HEK293 (cell line): ENCODE measurements around the gene RAB6A.

Experiments
- KLF10 ChIP-seq: fragments of 450-650 bp; IDR thresholded peaks from 2 replicates; pipeline ENCODE4 v1.5.1; 2018; ENCODE audit warnings: missing biosample characterization, mild to moderate bottlenecking, missing genetic modification characterization
- KLF16 ChIP-seq: fragments of 450-650 bp; formaldehyde crosslinking; IDR thresholded peaks from 2 replicates; pipeline ENCODE4 v1.5.1; 2017; ENCODE audit warnings: missing biosample characterization, missing genetic modification characterization
- SCRT2 ChIP-seq: fragments of 450-650 bp; formaldehyde crosslinking; IDR thresholded peaks from 2 replicates; pipeline ENCODE4 v1.5.1; 2016; ENCODE audit warnings: missing biosample characterization, missing genetic modification characterization
- SETDB1 ChIP-seq: IDR thresholded peaks from one replicate; pipeline ENCODE4 v1.6.1; 2017; ENCODE audit warnings: mild to moderate bottlenecking, low read length, moderate library complexity, mixed read lengths; ENCODE audit not compliant: insufficient read length
- WT1 ChIP-seq: fragments of 450-650 bp; formaldehyde crosslinking; IDR thresholded peaks from 2 replicates; pipeline ENCODE4 v1.5.1; 2016; ENCODE audit warnings: missing biosample characterization, missing genetic modification characterization
- ZBTB7A ChIP-seq: fragments of 450-650 bp; formaldehyde crosslinking; IDR thresholded peaks from 2 replicates; pipeline ENCODE4 v1.5.1; 2016; ENCODE audit warnings: low read depth, missing biosample characterization, missing genetic modification characterization
- ZBTB8A ChIP-seq: fragments of 450-650 bp; formaldehyde crosslinking; IDR thresholded peaks from 2 replicates; pipeline ENCODE4 v1.5.1; 2016; ENCODE audit warnings: missing biosample characterization, missing genetic modification characterization
- ZFP3 ChIP-seq: fragments of 450-650 bp; formaldehyde crosslinking; IDR thresholded peaks from 2 replicates; pipeline ENCODE4 v1.5.1; 2016; ENCODE audit warnings: low read depth, missing biosample characterization, missing genetic modification characterization
- ZFP37 ChIP-seq: fragments of 450-650 bp; formaldehyde crosslinking; IDR thresholded peaks from 2 replicates; pipeline ENCODE4 v1.5.1; 2016; ENCODE audit warnings: missing biosample characterization, missing genetic modification characterization
- ZFP69B ChIP-seq: fragments of 450-650 bp; formaldehyde crosslinking; IDR thresholded peaks from 2 replicates; pipeline ENCODE4 v1.5.1; 2016; ENCODE audit warnings: missing biosample characterization, missing genetic modification characterization
- ZNF138 ChIP-seq: fragments of 450-650 bp; formaldehyde crosslinking; IDR thresholded peaks from 2 replicates; pipeline ENCODE4 v1.5.1; 2016; ENCODE audit warnings: missing biosample characterization, missing genetic modification characterization, borderline replicate concordance
- ZNF184 ChIP-seq: fragments of 450-650 bp; IDR thresholded peaks from 2 replicates; pipeline ENCODE4 v1.5.1; 2018; ENCODE audit warnings: missing biosample characterization, mild to moderate bottlenecking, missing genetic modification characterization
- ZNF202 ChIP-seq: fragments of 450-650 bp; formaldehyde crosslinking; IDR thresholded peaks from 2 replicates; pipeline ENCODE4 v1.5.1; 2016; ENCODE audit warnings: missing biosample characterization, missing genetic modification characterization, borderline replicate concordance
- ZNF223 ChIP-seq: fragments of 450-650 bp; formaldehyde crosslinking; IDR thresholded peaks from 2 replicates; pipeline ENCODE4 v1.5.1; 2016; ENCODE audit warnings: missing biosample characterization, missing genetic modification characterization
- ZNF239 ChIP-seq: fragments of 450-650 bp; formaldehyde crosslinking; IDR thresholded peaks from 2 replicates; pipeline ENCODE4 v1.5.1; 2016; ENCODE audit warnings: missing biosample characterization, missing genetic modification characterization
- ZNF311 ChIP-seq: fragments of 450-650 bp; formaldehyde crosslinking; IDR thresholded peaks from 2 replicates; pipeline ENCODE4 v1.5.1; 2017; ENCODE audit warnings: missing biosample characterization, missing genetic modification characterization, borderline replicate concordance
- ZNF350 ChIP-seq: fragments of 450-650 bp; formaldehyde crosslinking; IDR thresholded peaks from 2 replicates; pipeline ENCODE4 v1.5.0; 2017; ENCODE audit warnings: missing biosample characterization, mild to moderate bottlenecking, missing genetic modification characterization
- ZNF354C ChIP-seq: fragments of 450-650 bp; formaldehyde crosslinking; IDR thresholded peaks from 2 replicates; pipeline ENCODE4 v1.5.1; 2016; ENCODE audit warnings: missing biosample characterization, missing genetic modification characterization, low read depth, borderline replicate concordance
- ZNF404 ChIP-seq: fragments of 450-650 bp; formaldehyde crosslinking; IDR thresholded peaks from 2 replicates; pipeline ENCODE4 v1.5.1; 2017; ENCODE audit warnings: missing biosample characterization, missing genetic modification characterization
- ZNF423 ChIP-seq: fragments of 450-650 bp; formaldehyde crosslinking; IDR thresholded peaks from 2 replicates; pipeline ENCODE4 v1.5.1; 2016; ENCODE audit warnings: missing biosample characterization, missing genetic modification characterization
- ZNF530 ChIP-seq: fragments of 450-650 bp; formaldehyde crosslinking; IDR thresholded peaks from 2 replicates; pipeline ENCODE4 v1.5.1; 2016; ENCODE audit warnings: low read depth, missing biosample characterization, missing genetic modification characterization
- ZNF561 ChIP-seq: fragments of 450-650 bp; IDR thresholded peaks from 2 replicates; pipeline ENCODE4 v1.5.1; 2018; ENCODE audit warnings: missing biosample characterization, missing genetic modification characterization, borderline replicate concordance
- ZNF585B ChIP-seq: fragments of 450-650 bp; formaldehyde crosslinking; IDR thresholded peaks from 2 replicates; pipeline ENCODE4 v1.5.1; 2016; ENCODE audit warnings: missing biosample characterization, missing genetic modification characterization
- ZNF626 ChIP-seq: fragments of 450-650 bp; sonication (Bioruptor Pico); formaldehyde crosslinking; IDR thresholded peaks from 2 replicates; pipeline ENCODE4 v1.5.1; 2018; ENCODE audit warnings: missing biosample characterization, missing genetic modification characterization, inconsistent platforms
- ZNF629 ChIP-seq: fragments of 450-650 bp; formaldehyde crosslinking; IDR thresholded peaks from 2 replicates; pipeline ENCODE4 v1.5.1; 2017; ENCODE audit warnings: missing biosample characterization, missing genetic modification characterization
- ZNF670 ChIP-seq: fragments of 450-650 bp; formaldehyde crosslinking; IDR thresholded peaks from 2 replicates; pipeline ENCODE4 v1.5.1; 2016; ENCODE audit warnings: missing biosample characterization, missing genetic modification characterization, low read depth
- ZNF785 ChIP-seq: fragments of 450-650 bp; formaldehyde crosslinking; IDR thresholded peaks from 2 replicates; pipeline ENCODE4 v1.5.1; 2016; ENCODE audit warnings: missing biosample characterization, missing genetic modification characterization
- ZSCAN16 ChIP-seq: fragments of 450-650 bp; formaldehyde crosslinking; IDR thresholded peaks from 2 replicates; pipeline ENCODE4 v1.5.1; 2016; ENCODE audit warnings: missing biosample characterization, missing genetic modification characterization
- ZXDB ChIP-seq: fragments of 450-650 bp; formaldehyde crosslinking; IDR thresholded peaks from 2 replicates; pipeline ENCODE4 v1.5.1; 2016; ENCODE audit warnings: missing biosample characterization, missing genetic modification characterization
- TF ChIP-seq, protein P1 (sequence below): fragments of 450-650 bp; formaldehyde crosslinking; IDR thresholded peaks from 2 replicates; pipeline ENCODE4 v1.5.1; 2017; ENCODE audit warnings: missing biosample characterization, mild to moderate bottlenecking, missing genetic modification characterization, moderate library complexity
- TF ChIP-seq, protein P2 (sequence below): fragments of 450-650 bp; formaldehyde crosslinking; IDR thresholded peaks from 2 replicates; pipeline ENCODE4 v1.5.1; 2016; ENCODE audit warnings: missing biosample characterization, missing genetic modification characterization
- TF ChIP-seq, protein P3 (sequence below): fragments of 450-650 bp; formaldehyde crosslinking; IDR thresholded peaks from 2 replicates; pipeline ENCODE4 v1.5.1; 2016; ENCODE audit warnings: missing biosample characterization, missing genetic modification characterization
- TF ChIP-seq, protein P4 (sequence below): fragments of 450-650 bp; formaldehyde crosslinking; IDR thresholded peaks from 2 replicates; pipeline ENCODE4 v1.5.1; 2016; ENCODE audit warnings: missing biosample characterization, missing genetic modification characterization

RAB6A gene

DNA sequence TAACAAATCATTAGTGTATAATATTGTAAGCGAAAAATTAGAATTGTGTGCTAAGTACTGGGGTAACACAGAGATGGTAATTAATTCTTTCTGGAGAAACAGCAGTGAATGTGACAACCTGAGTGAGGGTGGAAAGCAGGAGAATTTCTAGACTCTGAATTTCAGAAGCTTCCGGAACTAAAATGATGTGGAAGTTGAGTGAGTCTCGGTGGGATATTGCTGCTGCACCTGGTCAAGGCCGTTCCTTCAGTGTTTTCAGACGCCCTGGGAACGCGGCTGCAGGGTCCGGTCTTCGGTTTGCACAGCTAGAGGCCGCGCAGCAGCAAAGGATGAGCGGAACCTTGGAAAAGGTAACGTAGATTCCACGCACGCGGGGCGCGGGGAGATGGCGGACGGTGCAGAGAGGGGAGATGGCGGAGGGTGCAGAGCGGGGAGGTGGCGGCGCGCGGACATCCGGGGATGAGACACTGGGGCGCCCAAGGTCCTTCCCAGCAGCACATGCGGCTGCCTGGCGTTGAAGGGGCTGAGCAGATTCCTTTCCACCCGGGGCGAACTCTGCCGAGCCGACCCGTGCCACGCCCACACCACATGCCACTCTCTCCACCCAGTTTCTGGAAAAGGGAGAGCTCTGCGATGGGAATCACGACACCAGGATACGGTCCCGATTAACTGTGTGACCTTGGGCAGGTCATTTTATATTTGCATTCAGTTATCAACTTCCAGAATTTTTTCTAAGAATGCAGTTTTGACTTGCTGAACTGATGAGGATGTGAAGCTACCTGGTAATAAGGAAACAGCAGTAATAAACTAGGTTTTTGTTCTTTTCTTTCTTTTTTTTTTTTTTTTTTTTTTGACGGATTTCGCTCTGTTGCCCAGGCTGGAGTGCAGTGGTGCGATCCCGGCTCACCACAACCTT, 27.0 kb upstream of the RAB6A start, which contains the start of gene MRPL48 (continued):
- TF ChIP-seq, protein P1, sequence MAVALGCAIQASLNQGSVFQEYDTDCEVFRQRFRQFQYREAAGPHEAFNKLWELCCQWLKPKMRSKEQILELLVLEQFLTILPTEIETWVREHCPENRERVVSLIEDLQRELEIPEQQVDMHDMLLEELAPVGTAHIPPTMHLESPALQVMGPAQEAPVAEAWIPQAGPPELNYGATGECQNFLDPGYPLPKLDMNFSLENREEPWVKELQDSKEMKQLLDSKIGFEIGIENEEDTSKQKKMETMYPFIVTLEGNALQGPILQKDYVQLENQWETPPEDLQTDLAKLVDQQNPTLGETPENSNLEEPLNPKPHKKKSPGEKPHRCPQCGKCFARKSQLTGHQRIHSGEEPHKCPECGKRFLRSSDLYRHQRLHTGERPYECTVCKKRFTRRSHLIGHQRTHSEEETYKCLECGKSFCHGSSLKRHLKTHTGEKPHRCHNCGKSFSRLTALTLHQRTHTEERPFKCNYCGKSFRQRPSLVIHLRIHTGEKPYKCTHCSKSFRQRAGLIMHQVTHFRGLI, result peak; percentile 53; the same call in 1 of the 2 replicates
- TF ChIP-seq ZNF138 (0 out of 2 replicates have a peak, but pooled peaks have one; percentile 51), ZNF223 (tag by site-specific recombination) (no peak), ZNF184 (tag by site-specific recombination) (no peak), ZNF202 (tag by site-specific recombination) (no peak), ZNF585B (no peak), ZNF629 (tag by site-specific recombination) (peak; percentile 84), SETDB1 (peak; percentile 43), ZNF785 (tag by site-specific recombination) (no peak), ZSCAN16 (no peak), ZNF626 (tag by site-specific recombination) (no peak), ZNF423 (no peak), WT1 (tag by site-specific recombination) (peak; percentile 28; the same call in 1 of the 2 replicates), ZNF561 (tag by site-specific recombination) (peak; percentile 58; the same call in 1 of the 2 replicates), ZNF239 (tag by site-specific recombination) (no peak), ZFP3 (tag by site-specific recombination) (no peak), KLF10 (tag by site-specific recombination) (peak; percentile 75), ZBTB7A (tag by site-specific recombination) (peak; percentile 75; the same call in 1 of the 2 replicates), ZNF670 (tag by site-specific recombination) (no peak), ZNF354C (no peak), SCRT2 (tag by site-specific recombination) (peak; percentile 19; the same call in 1 of the 2 replicates), ZNF404 (tag by site-specific recombination) (no peak), ZNF311 (no peak), ZNF350 (tag by site-specific recombination) (no peak), ZFP37 (tag by site-specific recombination) (peak; percentile 93), KLF16 (tag by site-specific recombination) (peak; percentile 96), ZFP69B (tag by site-specific recombination) (peak; percentile 81), ZXDB (tag by site-specific recombination) (peak; percentile 98), ZNF530 (tag by site-specific recombination) (no peak), ZBTB8A (tag by site-specific recombination) (peak; percentile 52)
- TF ChIP-seq, protein P2, sequence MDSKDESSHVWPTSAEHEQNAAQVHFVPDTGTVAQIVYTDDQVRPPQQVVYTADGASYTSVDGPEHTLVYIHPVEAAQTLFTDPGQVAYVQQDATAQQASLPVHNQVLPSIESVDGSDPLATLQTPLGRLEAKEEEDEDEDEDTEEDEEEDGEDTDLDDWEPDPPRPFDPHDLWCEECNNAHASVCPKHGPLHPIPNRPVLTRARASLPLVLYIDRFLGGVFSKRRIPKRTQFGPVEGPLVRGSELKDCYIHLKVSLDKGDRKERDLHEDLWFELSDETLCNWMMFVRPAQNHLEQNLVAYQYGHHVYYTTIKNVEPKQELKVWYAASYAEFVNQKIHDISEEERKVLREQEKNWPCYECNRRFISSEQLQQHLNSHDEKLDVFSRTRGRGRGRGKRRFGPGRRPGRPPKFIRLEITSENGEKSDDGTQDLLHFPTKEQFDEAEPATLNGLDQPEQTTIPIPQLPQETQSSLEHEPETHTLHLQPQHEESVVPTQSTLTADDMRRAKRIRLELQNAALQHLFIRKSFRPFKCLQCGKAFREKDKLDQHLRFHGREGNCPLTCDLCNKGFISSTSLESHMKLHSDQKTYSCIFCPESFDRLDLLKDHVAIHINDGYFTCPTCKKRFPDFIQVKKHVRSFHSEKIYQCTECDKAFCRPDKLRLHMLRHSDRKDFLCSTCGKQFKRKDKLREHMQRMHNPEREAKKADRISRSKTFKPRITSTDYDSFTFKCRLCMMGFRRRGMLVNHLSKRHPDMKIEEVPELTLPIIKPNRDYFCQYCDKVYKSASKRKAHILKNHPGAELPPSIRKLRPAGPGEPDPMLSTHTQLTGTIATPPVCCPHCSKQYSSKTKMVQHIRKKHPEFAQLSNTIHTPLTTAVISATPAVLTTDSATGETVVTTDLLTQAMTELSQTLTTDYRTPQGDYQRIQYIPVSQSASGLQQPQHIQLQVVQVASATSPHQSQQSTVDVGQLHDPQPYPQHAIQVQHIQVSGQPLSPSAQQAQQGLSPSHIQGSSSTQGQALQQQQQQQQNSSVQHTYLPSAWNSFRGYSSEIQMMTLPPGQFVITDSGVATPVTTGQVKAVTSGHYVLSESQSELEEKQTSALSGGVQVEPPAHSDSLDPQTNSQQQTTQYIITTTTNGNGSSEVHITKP (tag by site-specific recombination), result peak; percentile 41
- TF ChIP-seq, protein P3, sequence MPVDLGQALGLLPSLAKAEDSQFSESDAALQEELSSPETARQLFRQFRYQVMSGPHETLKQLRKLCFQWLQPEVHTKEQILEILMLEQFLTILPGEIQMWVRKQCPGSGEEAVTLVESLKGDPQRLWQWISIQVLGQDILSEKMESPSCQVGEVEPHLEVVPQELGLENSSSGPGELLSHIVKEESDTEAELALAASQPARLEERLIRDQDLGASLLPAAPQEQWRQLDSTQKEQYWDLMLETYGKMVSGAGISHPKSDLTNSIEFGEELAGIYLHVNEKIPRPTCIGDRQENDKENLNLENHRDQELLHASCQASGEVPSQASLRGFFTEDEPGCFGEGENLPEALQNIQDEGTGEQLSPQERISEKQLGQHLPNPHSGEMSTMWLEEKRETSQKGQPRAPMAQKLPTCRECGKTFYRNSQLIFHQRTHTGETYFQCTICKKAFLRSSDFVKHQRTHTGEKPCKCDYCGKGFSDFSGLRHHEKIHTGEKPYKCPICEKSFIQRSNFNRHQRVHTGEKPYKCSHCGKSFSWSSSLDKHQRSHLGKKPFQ, result peak; percentile 70
- TF ChIP-seq, protein P4, sequence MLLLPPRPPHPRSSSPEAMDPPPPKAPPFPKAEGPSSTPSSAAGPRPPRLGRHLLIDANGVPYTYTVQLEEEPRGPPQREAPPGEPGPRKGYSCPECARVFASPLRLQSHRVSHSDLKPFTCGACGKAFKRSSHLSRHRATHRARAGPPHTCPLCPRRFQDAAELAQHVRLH (tag by site-specific recombination), result peak; percentile 97
